A549 treated with dexamethasone at 1 μM for 4 hours (cell line): ENCODE measurements around the gene FOXR1. TPM values are rescaled to one million over a fixed set of nuclear protein-coding genes. Genes with fewer than 3 reads are reported as not detected.

Experiments
- total RNA-seq: library from RNA; stranded (reverse); fragments of 200-300 nt; extraction: Qiagen RNA extraction; gene quantifications from 5 replicates; pipeline ENCODE4 v1.2.3, GENCODE V29; 2022

FOXR1 gene, protein sequence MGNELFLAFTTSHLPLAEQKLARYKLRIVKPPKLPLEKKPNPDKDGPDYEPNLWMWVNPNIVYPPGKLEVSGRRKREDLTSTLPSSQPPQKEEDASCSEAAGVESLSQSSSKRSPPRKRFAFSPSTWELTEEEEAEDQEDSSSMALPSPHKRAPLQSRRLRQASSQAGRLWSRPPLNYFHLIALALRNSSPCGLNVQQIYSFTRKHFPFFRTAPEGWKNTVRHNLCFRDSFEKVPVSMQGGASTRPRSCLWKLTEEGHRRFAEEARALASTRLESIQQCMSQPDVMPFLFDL
- total RNA-seq, result not detected in 5 replicates

DNA sequence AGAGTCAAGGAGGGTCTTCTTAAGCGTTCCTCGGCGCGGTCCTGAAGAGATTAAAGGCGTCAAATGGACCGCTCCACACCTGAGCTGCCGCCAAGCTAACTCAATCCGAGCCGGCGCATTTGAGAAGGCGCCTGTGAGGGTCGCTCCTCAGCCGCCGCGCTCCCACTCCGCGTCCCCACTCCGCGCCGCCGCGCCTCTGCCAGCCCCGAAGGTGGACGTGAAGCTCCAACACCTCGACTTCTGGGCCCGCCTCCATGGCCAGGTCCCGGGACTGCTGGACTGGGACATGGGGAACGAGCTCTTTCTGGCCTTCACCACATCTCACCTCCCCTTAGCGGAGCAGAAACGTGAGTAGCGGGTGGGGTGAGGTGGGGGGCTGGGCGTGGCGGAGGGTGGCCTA, at the start of gene FOXR1:
Gene FOXR1, plus strand, starts transcription at position 116 of the 400 bp plus-strand sequence. Its CDS starts 171 bp downstream, at position 287.

DNA sequence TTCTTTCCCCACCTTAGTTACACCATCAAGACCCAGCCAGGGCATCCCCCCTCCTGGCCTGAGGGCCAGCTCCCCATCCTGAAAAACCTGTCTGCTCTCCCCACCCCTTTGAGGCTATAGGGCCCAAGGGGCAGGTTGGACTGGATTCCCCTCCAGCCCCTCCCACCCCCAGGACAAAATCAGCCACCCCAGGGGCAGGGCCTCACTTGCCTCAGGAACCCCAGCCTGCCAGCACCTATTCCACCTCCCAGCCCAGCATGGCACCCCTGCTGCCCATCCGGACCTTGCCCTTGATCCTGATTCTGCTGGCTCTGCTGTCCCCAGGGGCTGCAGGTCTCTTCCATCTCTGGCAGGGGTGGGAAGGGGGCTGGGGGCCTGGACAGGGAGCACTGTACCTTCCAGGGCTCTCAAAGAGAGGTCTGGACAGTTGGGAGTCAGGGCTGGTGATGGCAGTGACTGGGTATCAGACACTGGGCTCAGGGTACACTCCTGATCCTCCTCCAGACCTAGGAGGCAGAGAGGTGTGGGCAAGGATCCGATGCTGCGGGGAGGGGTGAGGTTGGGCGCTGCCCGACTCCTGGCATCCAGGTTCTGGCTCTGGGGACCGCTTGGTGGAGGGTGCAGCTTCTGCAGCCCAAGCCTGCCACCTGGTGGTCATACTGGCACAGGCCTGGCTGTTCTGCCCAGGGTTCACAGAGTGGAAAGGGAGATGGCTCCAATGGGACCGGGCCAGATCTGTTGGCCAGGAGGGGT, 15.3 kb upstream of the FOXR1 start, which contains the start of gene UPK2:
Gene UPK2, plus strand, starts transcription at position 205 of the 753 bp plus-strand sequence. Its CDS starts 53 bp downstream, at position 258.

DNA sequence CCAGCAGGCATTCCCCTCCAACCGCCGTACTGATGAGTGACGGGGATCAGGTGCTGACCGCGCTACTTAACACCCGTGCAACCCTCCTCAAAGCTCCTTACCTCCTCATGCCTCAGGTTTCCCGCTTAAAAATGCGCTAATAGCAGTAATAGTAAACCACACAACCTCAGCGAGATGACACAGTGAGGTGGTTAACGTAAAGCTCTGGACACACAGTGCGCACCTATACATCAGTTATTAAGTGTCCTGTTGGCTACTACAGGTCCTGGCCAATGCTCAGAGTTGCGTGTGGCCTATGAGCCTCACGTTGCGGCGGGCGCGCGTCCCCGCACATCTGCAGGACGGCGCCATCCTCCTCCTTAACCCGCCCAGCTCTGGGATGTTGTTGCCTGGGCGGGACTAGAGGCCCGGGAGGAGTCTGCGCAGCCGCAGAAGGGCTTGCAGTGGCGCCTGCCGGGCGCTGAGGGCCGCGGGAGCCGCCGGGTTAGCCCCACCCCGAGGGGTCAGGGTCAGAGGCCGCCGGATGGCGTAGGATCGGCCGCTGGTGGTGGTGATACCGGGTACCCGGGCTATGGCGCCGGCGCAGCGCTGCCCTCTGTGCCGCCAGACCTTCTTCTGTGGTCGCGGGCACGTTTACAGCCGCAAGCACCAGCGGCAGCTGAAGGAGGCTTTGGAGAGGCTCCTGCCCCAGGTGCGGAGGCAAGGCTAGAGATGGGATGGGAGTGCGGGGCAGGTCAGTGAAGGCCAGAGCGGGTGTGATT, 26.2 kb downstream of the FOXR1 start, which contains the start of gene CENATAC:
Gene CENATAC, plus strand, starts transcription at position 512 of the 761 bp plus-strand sequence. Its CDS starts 60 bp downstream, at position 572.

DNA sequence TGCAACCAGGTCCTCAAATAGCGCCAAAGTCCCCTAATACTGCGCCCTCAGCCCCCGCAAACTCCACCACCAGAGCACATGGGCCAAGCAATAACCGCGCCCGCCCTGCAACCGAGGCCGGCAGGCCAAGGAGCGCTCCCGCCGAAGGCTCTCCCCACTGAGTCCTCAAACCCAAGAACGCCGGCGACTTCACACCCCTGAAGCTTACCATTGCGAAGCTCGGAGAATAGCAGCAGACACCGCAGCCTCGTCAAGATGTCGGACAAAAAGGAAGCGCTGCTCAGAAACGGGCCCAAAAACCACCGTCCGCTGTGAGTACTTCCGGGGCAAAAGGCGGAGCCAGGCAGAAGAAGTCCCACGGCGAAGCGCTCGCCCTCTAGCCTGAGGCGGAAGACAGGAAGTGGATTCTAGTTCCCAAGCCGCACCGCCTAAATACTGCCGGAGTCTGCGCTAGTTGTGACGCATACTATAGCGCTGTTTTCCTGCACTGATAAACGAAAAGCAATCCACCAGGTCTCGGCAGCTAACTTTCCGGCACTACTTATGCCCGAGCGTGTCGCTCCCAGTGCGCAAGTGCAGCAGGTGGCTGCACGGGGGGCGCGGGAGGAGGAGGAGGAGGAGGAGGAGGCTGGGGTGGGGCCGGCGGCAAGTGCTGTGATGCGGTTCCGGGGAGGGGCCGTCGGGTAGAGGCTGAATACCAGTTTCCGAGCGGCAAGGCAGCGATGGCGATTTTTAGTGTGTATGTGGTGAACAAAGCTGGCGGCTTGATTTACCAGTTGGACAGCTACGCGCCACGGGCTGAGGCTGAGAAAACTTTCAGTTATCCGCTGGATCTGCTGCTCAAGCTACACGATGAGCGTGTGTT, 46.7 kb downstream of the FOXR1 start, which contains the start of the genes RPS25 and TRAPPC4:
Gene RPS25, minus strand, starts transcription at position 270 of the 865 bp plus-strand sequence. Its CDS starts 59 bp downstream, at position 211.
Gene TRAPPC4, plus strand, starts transcription at position 693 of the 865 bp plus-strand sequence. Its CDS starts 30 bp downstream, at position 723.

DNA sequence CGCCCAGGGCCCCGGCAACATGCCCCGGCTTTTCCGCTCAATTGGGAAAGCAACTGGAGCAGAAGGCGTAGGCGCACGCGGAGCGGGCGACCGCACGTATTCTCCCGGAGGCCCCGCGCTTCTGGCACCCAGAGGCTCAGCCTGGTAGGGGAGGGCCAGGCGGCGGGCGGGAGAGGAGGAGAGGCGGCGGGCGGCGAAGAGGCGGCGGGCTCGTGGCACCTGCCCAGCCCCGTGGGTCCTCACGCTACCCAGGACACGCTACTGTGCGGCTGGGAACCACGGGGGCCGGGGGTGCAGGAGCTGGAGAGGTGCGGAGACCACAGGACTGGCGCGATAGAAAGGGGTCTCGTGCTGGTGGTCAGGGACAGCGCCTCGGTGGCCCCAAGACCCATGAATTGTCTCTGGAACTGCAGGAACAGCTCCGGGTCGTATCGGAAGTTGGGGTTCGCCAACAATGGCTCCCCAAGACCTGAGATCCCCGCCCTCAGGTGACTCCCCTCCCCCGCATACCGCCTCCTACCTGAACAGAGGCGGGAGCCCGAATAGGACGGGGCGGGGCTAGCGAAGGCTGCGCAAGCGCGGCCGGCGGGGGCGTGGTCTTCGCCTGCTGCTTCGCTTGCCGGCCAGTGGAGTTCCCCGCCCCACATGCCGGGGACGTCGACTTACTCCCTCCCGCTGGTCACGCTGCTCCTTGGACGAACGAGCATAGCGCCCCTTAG, 58.9 kb downstream of the FOXR1 start, which contains the start of gene SLC37A4:
Gene SLC37A4, minus strand, starts transcription at position 549 of the 719 bp plus-strand sequence.

Other genes with a start within 250 kb of the FOXR1 start
- gene DDX6, start 180.6 kb upstream of the FOXR1 start, total RNA-seq, result 25.4 to 38.0 TPM (median 32.8 TPM) in 5 replicates
- 0.03 to 0.26 TPM (median 0.05 TPM) in 5 replicates for gene CXCR5, start 87.9 kb upstream of the FOXR1 start, total RNA-seq
- gene BCL9L, start 45.8 kb upstream of the FOXR1 start, total RNA-seq, result 96.8 to 310 TPM (median 286 TPM) in 5 replicates
- 0.58 to 0.86 TPM (median 0.69 TPM) in 5 replicates for gene UPK2, start 15.5 kb upstream of the FOXR1 start, total RNA-seq
- 8.2 to 16.4 TPM (median 12.3 TPM) in 5 replicates for gene CENATAC, start 26.4 kb downstream of the FOXR1 start, total RNA-seq
- 723 to 1,269 TPM (median 750 TPM) in 5 replicates for gene RPS25, start 46.6 kb downstream of the FOXR1 start, total RNA-seq
- gene TRAPPC4, start 47.0 kb downstream of the FOXR1 start, total RNA-seq, result 53.1 to 60.1 TPM (median 54.1 TPM) in 5 replicates
- 10.5 to 12.0 TPM (median 11.0 TPM) in 5 replicates for gene SLC37A4, start 59.1 kb downstream of the FOXR1 start, total RNA-seq
- gene HYOU1, start 85.4 kb downstream of the FOXR1 start, total RNA-seq, result 35.7 to 52.1 TPM (median 49.3 TPM) in 5 replicates
- 9.0 to 13.0 TPM (median 12.3 TPM) in 5 replicates for gene VPS11, start 96.1 kb downstream of the FOXR1 start, total RNA-seq
- gene HMBS, start 113.1 kb downstream of the FOXR1 start, total RNA-seq, result 42.3 to 48.3 TPM (median 46.4 TPM) in 5 replicates
- gene DPAGT1, start 130.1 kb downstream of the FOXR1 start, total RNA-seq, result 31.7 to 43.6 TPM (median 42.2 TPM) in 5 replicates
- gene C2CD2L, start 135.6 kb downstream of the FOXR1 start, total RNA-seq, result 3.1 to 5.9 TPM (median 5.1 TPM) in 5 replicates
- 6.4 to 10.2 TPM (median 8.7 TPM) in 5 replicates for gene HINFP, start 149.8 kb downstream of the FOXR1 start, total RNA-seq
- 0.17 to 0.47 TPM (median 0.27 TPM) in 5 replicates for gene ABCG4, start 177.3 kb downstream of the FOXR1 start, total RNA-seq
- gene NLRX1, start 197.0 kb downstream of the FOXR1 start, total RNA-seq, result 6.6 to 12.7 TPM (median 11.3 TPM) in 5 replicates
- gene NHERF4, start 213.7 kb downstream of the FOXR1 start, total RNA-seq, result 0.14 to 0.22 TPM (median 0.20 TPM) in 3 of 5 replicates, not detected in the others
- 6.3 to 11.5 TPM (median 9.6 TPM) in 5 replicates for gene CBL, start 234.6 kb downstream of the FOXR1 start, total RNA-seq